Fibroblast of the aortic adventitia (primary cell): ENCODE measurements around the gene ADAMTS12. TPM values are rescaled to one million over a fixed set of nuclear protein-coding genes. Genes with fewer than 3 reads are reported as not detected.

Experiments used
- DNase-seq: peaks from one replicate; pipeline ENCODE4 v3.0.0-alpha.2; 2010; ENCODE audit warnings: low read depth
- H3K4me3 ChIP-seq: 2 replicates; pipeline ENCODE4 v1.5.1; 2011; ENCODE audit warnings: low read depth, mild to moderate bottlenecking, control low read depth, low read length, moderate library complexity
- CTCF ChIP-seq: IDR thresholded peaks from 2 replicates; pipeline ENCODE4 v1.5.1; 2011; ENCODE audit warnings: mild to moderate bottlenecking, low read length, control low read depth, inconsistent platforms; ENCODE audit not compliant: insufficient read depth
- total RNA-seq: library from RNA; depleted of rRNA; stranded (reverse); fragments of >200 nt; gene quantifications from 2 replicates; pipeline ENCODE4 v1.2.3, GENCODE V29; 2012; ENCODE audit warnings: low replicate concordance

The ADAMTS12 gene
- total RNA-seq, 1 donor, result 13.0 TPM

GRCh38 chr5:33531824-33532223 is 360.0 kb downstream of the ADAMTS12 start:
- TF ChIP-seq CTCF, result no peak
- H3K4me3 ChIP-seq, result no peak overlapping the region
- DNase-seq, result no peak

GRCh38 chr5:33531037-33531298 is 360.8 kb downstream of the ADAMTS12 start:
- no peak for DNase-seq
- H3K4me3 ChIP-seq, result no peak overlapping the region
- no peak for TF ChIP-seq CTCF

GRCh38 chr5:33530183-33531036 is 361.4 kb downstream of the ADAMTS12 start:
- no peak for DNase-seq
- no peak overlapping the region for H3K4me3 ChIP-seq
- TF ChIP-seq CTCF, result no peak

GRCh38 chr5:33527696-33528095 is 364.1 kb downstream of the ADAMTS12 start:
- no peak for DNase-seq
- H3K4me3 ChIP-seq, result no peak overlapping the region
- TF ChIP-seq CTCF, result no peak

GRCh38 chr5:33526755-33527154 is 365.0 kb downstream of the ADAMTS12 start:
- H3K4me3 ChIP-seq, result no peak overlapping the region
- no peak for TF ChIP-seq CTCF
- no peak for DNase-seq

GRCh38 chr5:33524476-33524875 is 367.3 kb downstream of the ADAMTS12 start:
- no peak for TF ChIP-seq CTCF
- no peak for DNase-seq
- no peak overlapping the region for H3K4me3 ChIP-seq
